Measurements from ENCODE around the gene CCL5. TPM values are rescaled to one million over a fixed set of nuclear protein-coding genes. Genes with fewer than 3 reads are reported as not detected.

Gene CCL5
- total and polyA plus RNA-seq, 10 of the 15 experiments (the other 5 are each of a cell fraction or from before 2014, with no cell fraction given): 45.7 to 186 (median 90.8) TPM

DNA sequence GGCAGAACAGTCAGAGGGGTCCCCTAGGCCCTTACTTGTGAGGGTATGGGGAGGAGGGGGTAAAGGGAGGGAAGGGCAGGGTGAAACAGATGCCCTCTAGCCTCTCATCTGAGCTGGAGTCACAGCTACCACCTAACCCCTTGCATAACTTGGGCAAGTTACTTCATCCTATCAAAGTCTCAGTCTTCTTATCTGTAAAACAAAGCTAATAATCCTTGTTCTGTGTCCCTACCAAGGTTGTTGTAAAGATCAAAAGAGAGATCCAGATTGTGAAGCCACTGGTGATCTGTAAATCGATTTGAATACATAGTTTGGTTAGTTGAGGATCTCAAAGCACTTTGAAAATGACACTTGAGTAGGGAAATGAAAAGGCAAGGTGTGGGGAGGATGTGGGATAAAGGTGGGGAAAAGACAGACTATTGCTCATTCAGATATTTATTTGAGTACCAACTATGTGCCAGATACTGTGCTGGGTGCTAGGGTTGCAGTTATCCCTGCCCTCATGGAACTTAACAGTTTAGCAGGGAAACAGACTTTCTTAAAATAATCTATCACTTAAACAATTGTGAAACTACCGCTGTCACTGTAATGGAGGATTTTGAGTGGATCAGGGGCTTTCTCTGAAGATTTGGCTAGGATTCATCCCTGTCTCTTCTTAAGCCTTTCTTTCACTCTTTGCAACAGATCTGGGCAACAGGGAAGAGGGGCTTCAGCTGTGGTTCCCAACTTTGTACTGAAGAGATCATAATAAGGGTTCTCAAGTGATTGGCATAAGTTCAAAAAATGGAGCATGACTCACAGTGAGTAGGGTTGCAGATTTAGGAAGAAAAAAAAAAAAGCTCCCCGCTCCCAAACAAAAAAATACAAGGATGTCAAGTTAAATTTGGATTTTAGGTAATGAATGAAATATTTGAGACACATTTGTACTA lies 14.5 kb downstream of the CCL5 start:
- WGBS (ENCODE audit: insufficient coverage, insufficient replicate concordance, low lambda C conversion rate, missing lambda C conversion rate): 59% methylated on average over 3 of the region's 3 CpGs
- ChIA-PET CTCF (interaction anchor here (0.6 to 1.2 kb wide), 3 partner anchors 13 to 520 kb away, joined by 3 read pairs; partner anchors contain the start of gene CCL5), POLR2A (interaction anchor here (0.7 kb wide), 1 partner anchor 56 kb away, joined by 3 read pairs; no protein-coding TSS in a partner anchor), RAD21 (ENCODE audit: unreplicated experiment) (interaction anchor here (1.1 to 1.2 kb wide), 2 partner anchors 15 to 65 kb away, joined by 3 read pairs; partner anchors contain the start of genes CCL5 and RDM1), SMC1A (ENCODE audit: uncharacterized antibody, unreplicated experiment) (interaction anchor here (0.6 to 1.2 kb wide), 4 partner anchors 10 to 115 kb away, joined by 3 to 8 read pairs (median 3); partner anchors contain the start of gene CCL5)
- no peak for ATAC-seq
- Histone ChIP-seq H3K27ac (ENCODE audit: control insufficient read depth, insufficient read depth) (no peak overlapping the region), H3K4me2 (ENCODE audit: control insufficient read depth, insufficient read depth) (no peak overlapping the region), H3K79me2 (ENCODE audit: control insufficient read depth, insufficient read depth, low read length) (no peaks in the 10 kb centered on the region), H3K36me3 (ENCODE audit: control insufficient read depth in 2 of 2, insufficient read depth in 2 of 2, low read length in 1 of 2) (no peaks in the 10 kb centered on the region), H3K4me3 (no peak overlapping the region), H2AFZ (ENCODE audit: control insufficient read depth, low read depth, low read length) (no peak overlapping the region), H3K27me3 (replicated peaks in 1 of 2; ENCODE audit: control insufficient read depth in 2 of 2, insufficient read depth in 2 of 2, low read length in 1 of 2) (no peaks in the 10 kb centered on the region), H4K20me1 (ENCODE audit: control insufficient read depth, insufficient read depth) (no peaks in the 10 kb centered on the region; the same call in 1 of the 2 replicates), H3K9ac (ENCODE audit: control insufficient read depth, insufficient read depth, low read length) (no peak overlapping the region), H3K4me1 (ENCODE audit: control insufficient read depth, insufficient read depth, low read length) (no peaks in the 10 kb centered on the region), H3K9me3 (replicated peaks; ENCODE audit: control insufficient read depth, insufficient read depth, low read length) (no peaks in the 10 kb centered on the region; the same call in 2 of the 3 replicates)
- FAIRE-seq: no peak
- no peak for DNase-seq (ENCODE audit: low read depth, low spot score)
- intact Hi-C loops (cut with micrococcal nuclease; ENCODE audit: unreplicated experiment) (no loop called here), in situ Hi-C loops (cut with MboI) (no loop called here)
- TF ChIP-seq TCF12 (IDR thresholded peaks at IDR 0.05; ENCODE audit: low read depth, low read length) (no peak), POLR2A (IDR thresholded peaks at IDR 0.05; ENCODE audit: low read depth, low read length) (no peak), ZZZ3 (IDR thresholded peaks at IDR 0.05; ENCODE audit: control insufficient read depth, insufficient read length, low read depth) (no peak), BMI1 (IDR thresholded peaks at IDR 0.05; ENCODE audit: borderline replicate concordance) (no peak), TAF1 (IDR thresholded peaks at IDR 0.05; ENCODE audit: borderline replicate concordance, low read depth, low read length) (no peak), EP300 (IDR thresholded peaks at IDR 0.05; ENCODE audit: borderline replicate concordance in 1 of 2, control insufficient read depth in 1 of 2, low read depth in 2 of 2, low read length in 2 of 2) (no peak), CHD2 (IDR thresholded peaks at IDR 0.05; ENCODE audit: borderline replicate concordance, low read depth, low read length) (no peak), TBL1XR1 (IDR thresholded peaks at IDR 0.05; ENCODE audit: low read depth, low read length) (no peak)
- BruUV-seq (replicated peaks): no TSS peak

All from GM12878 (cell line).